Body of pancreas (tissue), 4 donors: Measurements from ENCODE around the gene CMSS1.

Experiments used
- CTCF ChIP-seq, 7 experiments: fragments of 450-650 bp in 4 of 7; fragments of 200-600 bp in 3 of 7; sonication (generic) in 3 of 7; IDR thresholded peaks; one replicate each; pipeline ENCODE4 v1.5.1; 2016 to 2019; ENCODE audit warnings: antibody characterized with exemption in 7 of 7
- POLR2A ChIP-seq, 3 donors: fragments of 450-650 bp; IDR thresholded peaks; one replicate each; pipeline ENCODE4 v1.6.1; 2016; ENCODE audit warnings: antibody characterized with exemption in 3 of 3, mild to moderate bottlenecking in 2 of 3

GRCh38 chr3:99966662-99967416 is 149.2 kb downstream of the CMSS1 start:
- no peak for TF ChIP-seq CTCF (IDR thresholded peaks at IDR 0.05)
- TF ChIP-seq POLR2A (IDR thresholded peaks at IDR 0.05) = no peak
